Measurements from ENCODE around the gene NEURL1B.

DNA sequence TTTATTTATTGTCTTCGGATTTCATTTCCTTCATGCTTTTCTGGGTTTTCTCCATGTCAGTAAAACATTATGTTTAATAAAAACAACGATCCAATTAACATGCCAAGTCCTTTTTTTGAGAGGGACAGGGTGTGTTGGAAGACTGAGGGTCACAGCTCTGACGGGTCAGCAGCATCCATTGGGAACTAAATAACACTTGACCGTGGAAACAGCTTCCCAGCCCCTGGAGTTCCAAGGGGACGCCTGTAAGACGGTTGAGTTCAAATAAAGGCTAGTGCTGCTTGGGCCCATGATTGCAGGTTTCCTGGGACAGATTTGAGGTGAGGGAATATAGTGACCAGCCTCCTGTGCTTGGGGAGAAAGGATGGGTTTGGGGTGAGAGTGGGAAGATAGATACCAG lies 30.4 kb upstream of the NEURL1B start:
- TF ChIP-seq ZNF274 (IDR thresholded peaks at IDR 0.05; ENCODE audit: low read depth, low read length) (no peak), YY1 (IDR thresholded peaks at IDR 0.05; ENCODE audit: insufficient read depth, insufficient read length) (no peak), SUZ12 (IDR thresholded peaks at IDR 0.05; ENCODE audit: extremely low read depth, insufficient read depth, insufficient read length) (no peak)
